GM21737 (cell line): Measurements from ENCODE around the gene EZR.

Source experiments
- ATAC-seq: cut with Tn5 transposase; IDR thresholded peaks from one replicate; pipeline ENCODE4 v1.9.1; 2021; ENCODE audit warnings: mild to moderate bottlenecking, moderate library complexity; ENCODE audit not compliant: unreplicated experiment

EZR gene

GRCh38 chr6:158737710-158738615 is 81.2 kb downstream of the EZR start:
- no peak for ATAC-seq

GRCh38 chr6:158737082-158737709 is 82.0 kb downstream of the EZR start:
- ATAC-seq = no peak

GRCh38 chr6:158735009-158735408 is 84.2 kb downstream of the EZR start:
- no peak for ATAC-seq

DNA sequence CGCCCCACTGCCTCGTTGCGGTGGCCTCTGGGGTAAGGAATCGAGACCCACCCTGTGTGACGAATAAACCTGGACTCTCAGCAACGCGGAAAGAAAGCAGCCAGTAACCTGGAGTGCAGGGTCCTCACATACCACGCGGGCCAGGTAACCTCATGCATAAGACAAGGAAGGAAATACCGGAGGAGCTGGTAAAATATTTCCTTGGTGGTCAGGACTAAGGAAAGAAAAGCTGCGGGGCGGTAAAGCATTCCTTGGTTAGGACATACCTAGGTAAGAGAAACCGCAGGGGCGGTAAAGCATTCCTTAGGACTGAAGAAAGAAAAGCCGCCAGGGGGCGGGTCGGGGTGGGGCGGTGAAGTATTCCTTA is 88.6 kb downstream of the EZR start:
- ATAC-seq = no peak

DNA sequence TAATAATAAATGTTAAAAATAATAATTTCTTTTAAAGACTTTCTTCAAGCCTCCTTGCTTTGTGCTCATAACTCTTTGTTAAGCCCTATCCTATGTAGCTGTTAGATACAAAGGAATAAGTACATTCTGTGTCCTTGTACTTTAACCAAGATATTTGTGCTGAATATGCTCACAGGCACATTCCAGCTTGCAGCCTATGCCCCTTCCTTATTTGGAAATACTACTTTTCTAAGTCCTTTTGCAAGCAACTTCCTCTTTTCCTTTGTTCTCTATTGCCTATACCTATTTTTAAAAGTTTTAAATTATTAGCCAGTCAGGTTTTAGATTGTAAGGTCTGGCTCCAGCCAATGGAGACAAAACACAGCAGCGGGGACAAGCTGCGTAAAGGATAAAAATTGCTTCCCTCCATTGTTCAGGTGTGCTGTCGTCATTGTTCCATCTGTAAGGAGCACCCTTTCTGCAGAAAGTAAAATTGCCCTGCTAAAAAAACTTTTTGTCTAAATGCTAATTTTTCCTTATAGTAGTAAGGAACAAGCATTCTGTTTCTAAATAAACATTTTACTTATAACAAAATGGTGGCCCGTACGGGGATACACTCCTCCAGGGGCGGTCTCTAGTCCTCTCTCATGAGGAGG is 89.1 kb downstream of the EZR start:
- no peak for ATAC-seq

DNA sequence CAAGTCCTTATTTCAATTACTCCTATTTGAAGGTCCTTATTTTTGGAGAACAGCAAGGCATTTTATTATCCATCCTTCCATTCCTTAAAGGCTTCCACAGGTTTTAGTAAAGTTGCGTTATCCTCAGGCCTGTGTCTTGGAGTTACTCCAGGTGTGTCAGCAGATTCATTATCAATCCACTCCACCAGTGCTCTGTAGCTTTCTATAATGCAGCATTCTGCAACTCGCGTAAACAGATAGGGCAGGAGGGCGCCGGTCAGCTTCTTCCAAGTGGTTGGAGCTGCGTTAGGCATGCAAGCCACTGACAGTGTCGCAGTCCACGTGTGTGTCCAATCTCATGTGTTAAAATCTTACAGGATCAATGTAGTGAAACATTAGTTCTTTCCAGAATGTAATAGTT is 93.5 kb downstream of the EZR start:
- no peak for ATAC-seq

- ATAC-seq = no peak
These were observed 96.9 kb downstream of the EZR start for GRCh38 chr6:158722176-158722729.

DNA sequence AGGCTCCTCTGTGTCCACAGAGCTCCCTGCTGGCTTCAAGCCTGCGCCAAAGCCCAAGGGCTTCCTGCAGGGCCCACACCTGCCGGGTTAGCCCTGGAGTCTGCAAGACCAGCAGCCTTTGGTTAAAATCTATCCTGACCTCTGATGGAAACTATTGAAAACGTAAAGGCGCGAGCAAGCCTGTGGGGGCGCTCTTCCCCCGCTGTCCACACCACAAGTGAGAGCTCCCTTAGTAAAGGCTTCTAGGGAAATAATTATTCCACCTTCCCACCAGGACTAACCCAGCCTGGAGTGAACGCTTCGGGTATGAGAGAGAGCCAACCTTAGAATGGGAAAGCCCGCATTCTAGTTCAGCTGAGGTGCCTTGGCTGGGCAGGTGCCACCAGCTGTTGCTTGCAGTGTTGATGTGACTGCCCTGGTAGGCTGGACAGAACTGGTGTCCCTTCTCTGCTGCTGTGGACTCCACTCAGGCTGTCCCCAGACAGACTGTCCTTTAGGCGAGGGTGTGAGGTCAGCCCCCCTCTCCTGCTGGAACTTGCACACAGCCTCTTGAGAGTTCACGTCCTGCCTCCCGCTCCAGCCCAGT is 100.6 kb downstream of the EZR start:
- no peak for ATAC-seq

DNA sequence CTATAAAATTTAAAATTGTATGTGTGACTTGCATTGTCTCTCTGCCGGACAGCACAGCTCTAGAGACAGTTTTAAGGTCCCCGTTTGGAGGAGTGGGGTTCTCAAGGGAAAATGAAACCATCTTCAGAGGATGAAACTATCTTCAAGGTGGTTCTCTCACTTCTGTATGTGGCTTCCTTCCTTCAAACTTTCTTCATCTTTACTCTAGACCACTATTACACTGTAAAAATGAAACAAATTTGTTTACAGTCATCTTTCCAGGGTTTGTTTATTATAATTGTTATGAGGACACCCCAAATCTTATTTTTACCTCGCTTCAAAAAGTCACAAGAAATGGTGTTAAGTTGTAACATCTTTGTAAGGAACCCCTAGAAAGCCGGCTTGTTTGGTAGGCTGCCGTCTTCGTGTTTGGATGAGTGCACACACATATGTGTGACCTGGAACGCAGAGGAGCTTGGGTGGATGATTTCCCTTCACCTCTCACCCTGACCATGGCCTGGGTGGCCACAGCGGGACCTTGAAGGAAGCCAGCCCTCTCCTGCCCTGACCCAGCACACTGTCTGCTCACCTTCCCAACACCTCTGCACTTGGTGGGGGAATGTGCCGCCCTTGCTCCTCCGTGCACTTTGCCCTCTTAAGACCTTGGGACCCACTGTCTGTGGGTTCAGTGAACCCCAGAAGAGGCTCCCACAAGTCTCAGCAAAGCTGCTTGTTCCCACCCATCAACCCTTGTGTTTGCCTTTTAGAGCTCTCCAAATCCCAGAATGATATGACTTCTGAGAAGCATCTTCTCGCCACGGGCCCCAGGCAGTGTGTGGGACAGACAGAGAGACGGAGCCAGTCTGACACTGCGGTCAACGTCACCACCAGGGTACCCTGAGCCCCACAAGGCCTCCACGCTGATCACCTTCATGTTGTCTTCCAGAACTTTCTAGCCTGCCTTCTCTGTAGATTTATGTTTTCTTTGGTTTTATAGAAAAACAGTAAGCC is 101.5 kb downstream of the EZR start:
- peak; percentile 56 for ATAC-seq
